Measurements from ENCODE around the gene NRG2. TPM values are rescaled to one million over a fixed set of nuclear protein-coding genes. Genes with fewer than 3 reads are reported as not detected.

Gene NRG2
- total RNA-seq, 4 donors from 2014 or later: 0.66 to 4.9 (median 2.5) TPM

DNA sequence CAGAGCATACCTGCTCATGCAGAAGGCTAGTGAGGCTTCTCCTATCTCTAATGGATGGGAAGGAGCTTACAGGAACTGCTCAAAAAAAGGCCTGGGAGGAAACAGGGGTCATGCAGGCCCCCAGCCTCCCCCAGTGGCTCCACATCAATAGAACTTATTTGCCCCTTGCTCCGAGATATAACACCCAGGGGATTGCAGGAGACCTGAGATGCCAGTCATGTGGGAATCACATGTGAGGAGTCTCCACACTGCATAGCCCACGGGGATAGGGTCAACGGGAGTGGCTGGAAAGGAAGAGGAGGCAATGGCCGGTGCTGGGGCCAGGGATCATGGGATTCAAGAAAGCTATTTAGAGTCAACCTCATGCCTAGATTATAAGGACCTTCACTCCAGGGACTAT lies 76.2 kb downstream of the NRG2 start:
- no peaks in the 10 kb centered on the region for H3K9me3 ChIP-seq
- DNase-seq: no peak
- H3K4me3 ChIP-seq: no peak overlapping the region
- intact Hi-C loops (cut with DNase I): loop anchor here (10.0 kb wide), 1 partner anchor 102 kb away; no protein-coding TSS in a partner anchor
- 69 to 87% methylated on average over 4 of the region's 4 CpGs for WGBS, 2 donors
- no peak overlapping the region for H3K27ac ChIP-seq
- TF ChIP-seq, protein P1, sequence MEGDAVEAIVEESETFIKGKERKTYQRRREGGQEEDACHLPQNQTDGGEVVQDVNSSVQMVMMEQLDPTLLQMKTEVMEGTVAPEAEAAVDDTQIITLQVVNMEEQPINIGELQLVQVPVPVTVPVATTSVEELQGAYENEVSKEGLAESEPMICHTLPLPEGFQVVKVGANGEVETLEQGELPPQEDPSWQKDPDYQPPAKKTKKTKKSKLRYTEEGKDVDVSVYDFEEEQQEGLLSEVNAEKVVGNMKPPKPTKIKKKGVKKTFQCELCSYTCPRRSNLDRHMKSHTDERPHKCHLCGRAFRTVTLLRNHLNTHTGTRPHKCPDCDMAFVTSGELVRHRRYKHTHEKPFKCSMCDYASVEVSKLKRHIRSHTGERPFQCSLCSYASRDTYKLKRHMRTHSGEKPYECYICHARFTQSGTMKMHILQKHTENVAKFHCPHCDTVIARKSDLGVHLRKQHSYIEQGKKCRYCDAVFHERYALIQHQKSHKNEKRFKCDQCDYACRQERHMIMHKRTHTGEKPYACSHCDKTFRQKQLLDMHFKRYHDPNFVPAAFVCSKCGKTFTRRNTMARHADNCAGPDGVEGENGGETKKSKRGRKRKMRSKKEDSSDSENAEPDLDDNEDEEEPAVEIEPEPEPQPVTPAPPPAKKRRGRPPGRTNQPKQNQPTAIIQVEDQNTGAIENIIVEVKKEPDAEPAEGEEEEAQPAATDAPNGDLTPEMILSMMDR (IDR thresholded peaks at IDR 0.05): no peak
- no peak for TF ChIP-seq POLR2A (IDR thresholded peaks at IDR 0.05)
- peaks cover 4 to 14% (median 4%) of the 10 kb centered on the region in 3 donors for H3K4me1 ChIP-seq
- H3K36me3 ChIP-seq: no peaks in the 10 kb centered on the region
- H3K27me3 ChIP-seq: no peaks in the 10 kb centered on the region

DNA sequence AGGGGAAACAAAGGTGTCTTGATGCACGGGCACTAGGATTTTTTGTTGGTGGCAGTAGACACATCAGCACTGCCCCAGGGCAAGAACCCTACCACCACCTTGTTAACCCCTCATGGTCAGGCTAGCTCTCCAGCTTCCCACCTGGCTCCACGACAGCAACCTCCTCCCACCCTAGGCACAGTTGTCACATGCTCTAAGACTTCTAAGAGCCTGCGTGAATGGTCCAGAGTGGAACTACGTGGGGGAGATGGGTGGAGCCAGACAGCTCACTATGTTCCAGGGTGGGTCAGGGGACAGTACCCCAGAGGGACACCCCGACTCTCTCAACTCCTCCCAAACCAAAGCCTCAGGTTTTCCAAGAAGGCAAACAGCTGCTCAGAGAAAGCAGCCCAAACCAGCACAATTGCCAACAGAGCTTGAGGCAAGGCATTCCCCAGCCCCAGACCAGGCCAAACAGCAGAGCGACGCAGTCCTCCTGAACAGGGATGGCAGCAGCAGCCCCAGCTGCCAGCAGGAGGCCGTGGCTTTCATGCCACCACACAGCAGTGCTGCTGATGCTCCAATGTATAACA lies 78.0 kb downstream of the NRG2 start:
- 55 to 60% methylated on average over 1 to 2 of the region's 8 CpGs for WGBS, 2 donors
- TF ChIP-seq, protein P1 (IDR thresholded peaks at IDR 0.05): no peak
- no peak for TF ChIP-seq POLR2A (IDR thresholded peaks at IDR 0.05)
- DNase-seq: no peak
- H3K27ac ChIP-seq: no peak overlapping the region
- no peaks in the 10 kb centered on the region for H3K9me3 ChIP-seq
- no peak overlapping the region for H3K4me3 ChIP-seq
- H3K4me1 ChIP-seq: peaks cover 4 to 14% (median 4%) of the 10 kb centered on the region in 3 donors
- intact Hi-C loops (cut with DNase I): loop anchor here (10.0 kb wide), 1 partner anchor 100 kb away; no protein-coding TSS in a partner anchor
- no peaks in the 10 kb centered on the region for H3K27me3 ChIP-seq
- no peaks in the 10 kb centered on the region for H3K36me3 ChIP-seq

DNA sequence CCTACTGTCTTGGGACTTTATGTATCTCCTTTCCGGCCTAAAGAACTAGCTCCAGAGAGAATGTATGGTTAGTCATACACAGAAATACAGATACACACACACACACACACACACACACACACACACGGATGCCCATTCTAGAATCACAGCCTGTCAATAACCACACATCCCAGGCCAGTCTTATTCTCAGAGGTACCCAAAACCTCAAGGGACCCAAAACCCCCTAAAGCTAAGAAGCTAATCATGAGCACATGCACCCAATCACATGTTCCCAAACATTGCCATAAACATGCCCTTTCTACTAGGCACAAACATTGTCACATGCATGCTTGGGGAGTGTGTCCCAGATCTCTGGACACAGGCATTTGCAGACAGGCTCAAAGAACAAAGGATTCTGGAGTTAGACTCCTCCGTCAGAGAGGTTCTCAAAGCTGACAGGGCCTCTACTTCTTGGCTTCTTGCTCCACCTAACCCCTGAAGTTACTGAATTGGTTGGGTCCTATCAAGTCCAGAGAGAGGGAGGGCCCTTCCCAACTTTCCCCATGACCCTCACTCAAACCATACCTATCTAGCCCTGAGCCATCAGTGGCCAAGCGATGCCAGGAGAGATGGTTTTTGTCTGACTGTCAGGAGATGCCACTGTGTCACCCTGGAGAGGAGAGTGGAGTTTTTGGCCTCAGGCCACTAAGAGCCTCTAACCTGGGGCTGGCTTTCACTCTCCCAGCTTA lies 78.7 kb downstream of the NRG2 start:
- H3K27me3 ChIP-seq: no peaks in the 10 kb centered on the region
- no peak overlapping the region for H3K27ac ChIP-seq
- H3K9me3 ChIP-seq: no peaks in the 10 kb centered on the region
- peaks cover 4 to 14% (median 4%) of the 10 kb centered on the region in 3 donors for H3K4me1 ChIP-seq
- intact Hi-C loops (cut with DNase I): loop anchor here (10.0 kb wide), 1 partner anchor 100 kb away; no protein-coding TSS in a partner anchor
- DNase-seq: no peak
- H3K36me3 ChIP-seq: no peaks in the 10 kb centered on the region
- H3K4me3 ChIP-seq: no peak overlapping the region
- 86 to 88% methylated on average over 3 to 4 of the region's 4 CpGs for WGBS, 2 donors
- TF ChIP-seq, protein P1 (IDR thresholded peaks at IDR 0.05): no peak
- no peak for TF ChIP-seq POLR2A (IDR thresholded peaks at IDR 0.05)

DNA sequence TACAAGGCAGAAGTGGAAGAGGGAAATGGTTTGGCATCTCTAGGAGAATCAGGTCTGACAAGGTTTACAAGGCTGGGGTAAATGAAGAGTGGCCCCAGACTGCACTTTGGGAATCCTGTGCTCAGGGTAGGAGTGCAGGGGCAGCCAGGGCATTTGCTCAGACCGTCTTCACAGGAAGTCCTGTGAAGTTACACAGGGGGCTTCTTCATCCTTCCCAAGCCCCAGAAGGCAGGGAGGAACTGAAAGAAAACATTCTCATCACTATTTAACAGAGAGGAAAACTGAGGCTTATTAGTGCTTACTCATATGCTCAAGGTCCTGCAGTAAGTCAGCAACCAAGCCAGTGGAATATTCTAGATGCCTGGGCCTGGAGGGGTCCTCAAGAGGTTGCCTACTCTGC lies 80.7 kb downstream of the NRG2 start:
- WGBS, 2 donors: 38 to 64% methylated on average over 1 of the region's 1 CpG
- intact Hi-C loops (cut with DNase I): loop anchor here (10.0 kb wide), 1 partner anchor 98 kb away; no protein-coding TSS in a partner anchor
- Histone ChIP-seq H3K27ac (no peak overlapping the region), H3K36me3 (no peaks in the 10 kb centered on the region), H3K27me3 (no peaks in the 10 kb centered on the region), H3K9me3 (no peaks in the 10 kb centered on the region), H3K4me1 (no peaks in the 10 kb centered on the region), H3K4me3 (no peak overlapping the region)
- no peak for DNase-seq
- TF ChIP-seq, protein P1 (IDR thresholded peaks at IDR 0.05): no peak
- TF ChIP-seq POLR2A (IDR thresholded peaks at IDR 0.05): no peak

Measured in esophagus squamous epithelium (tissue), 5 donors.